A673 (cell line): ENCODE data around the gene KCNG3. TPM values are rescaled to one million over a fixed set of nuclear protein-coding genes. Genes with fewer than 3 reads are reported as not detected.
"Not testable (repeated sequence)": the region's sequence is repeated elsewhere in the genome, so short reads cannot be mapped to it uniquely, and the experiment has no call there.

Experiments used
- BruUV-seq: library from RNA; stranded (reverse); fragments of 400-500 nt; replicated peaks from 2 replicates; lab custom pipeline; 2021; lab: Mats Ljungman, UMichigan
- CTCF ChIA-PET: fragments of 300-600 bp; sonication (Branson Sonifier 250); formaldehyde crosslinking; loops from one replicate; lab custom pipeline; 2022; ENCODE audit warnings: antibody characterized with exemption; lab: Charles Lee
- POLR2A ChIA-PET: fragments of 300-600 bp; sonication (Branson Sonifier 250); formaldehyde crosslinking; loops from one replicate; lab custom pipeline; 2022; ENCODE audit warnings: antibody characterized with exemption; ENCODE audit not compliant: low non-redundant PET; lab: Charles Lee
- DNase-seq: peaks from one replicate; pipeline ENCODE4 v3.0.0-alpha.2; 2015; ENCODE audit warnings: low spot score
- H3K27ac ChIP-seq: fragments of 200-600 bp; sonication (generic); 2 replicates; pipeline ENCODE4 v1.5.1; 2016; ENCODE audit warnings: mixed run types, low read depth, mild to moderate bottlenecking, mixed read lengths, antibody characterized with exemption, low read length; ENCODE audit not compliant: poor library complexity, severe bottlenecking
- H3K27me3 ChIP-seq: fragments of 200-600 bp; sonication (generic); replicated peaks from 2 replicates; pipeline ENCODE4 v1.6.1; 2017; ENCODE audit warnings: mixed run types, low read depth, mild to moderate bottlenecking, mixed read lengths, antibody characterized with exemption, low read length; ENCODE audit not compliant: insufficient read depth, poor library complexity
- H3K36me3 ChIP-seq: fragments of 200-600 bp; sonication (generic); 2 replicates; pipeline ENCODE4 v1.6.1; 2016; ENCODE audit warnings: mixed run types, mild to moderate bottlenecking, mixed read lengths, antibody characterized with exemption, low read length; ENCODE audit not compliant: insufficient read depth, poor library complexity, severe bottlenecking
- H3K4me1 ChIP-seq: fragments of 200-600 bp; sonication (generic); 2 replicates; pipeline ENCODE4 v1.6.1; 2017; ENCODE audit warnings: mixed run types, mild to moderate bottlenecking, mixed read lengths, antibody characterized with exemption, low read length; ENCODE audit not compliant: insufficient read depth, poor library complexity, severe bottlenecking
- H3K4me3 ChIP-seq: fragments of 200-600 bp; sonication (generic); 2 replicates; pipeline ENCODE4 v1.5.1; 2016; ENCODE audit warnings: low read depth, mixed run types, mild to moderate bottlenecking, mixed read lengths, low read length; ENCODE audit not compliant: poor library complexity, severe bottlenecking
- H3K9me3 ChIP-seq: fragments of 200-600 bp; sonication (generic); 2 replicates; pipeline ENCODE4 v1.6.1; 2016; ENCODE audit warnings: mixed run types, low read depth, mild to moderate bottlenecking, mixed read lengths, antibody characterized with exemption, low read length; ENCODE audit not compliant: poor library complexity, severe bottlenecking
- CTCF ChIP-seq: fragments of 300-800, 200-600 bp; sonication (generic); conservative IDR thresholded peaks from 2 replicates; pipeline ENCODE4 v1.5.1; 2017; ENCODE audit warnings: low read depth, mild to moderate bottlenecking, antibody characterized with exemption, low read length, moderate library complexity, mixed read lengths
- EZH2 ChIP-seq: fragments of 200-600 bp; sonication (generic); IDR thresholded peaks from 2 replicates; pipeline ENCODE4 v1.6.1; 2017; ENCODE audit warnings: borderline replicate concordance, low read depth, mild to moderate bottlenecking, mixed read lengths, antibody characterized with exemption, low read length; ENCODE audit not compliant: poor library complexity, severe bottlenecking
- intact Hi-C: fragments of 100-400 bp; cut with micrococcal nuclease; formaldehyde crosslinking; loops from one replicate; pipeline ENCODE4 v1.10.0; 2022; ENCODE audit not compliant: unreplicated experiment
- total RNA-seq: library from RNA; stranded (reverse); gene quantifications from 2 replicates; pipeline ENCODE4 v1.2.3, GENCODE V29; 2021

KCNG3 gene
- total RNA-seq, 1 experiment from 2014 or later, result 1.5 TPM

GRCh38 chr2:42401773-42402172 is 92.0 kb downstream of the KCNG3 start:
- no peaks in the 10 kb centered on the region for H3K27me3 ChIP-seq
- DNase-seq, result no peak
- no peak overlapping the region for H3K27ac ChIP-seq
- intact Hi-C loops, result no loop called here
- TF ChIP-seq EZH2 (no peak), CTCF (no peak)
- H3K4me1 ChIP-seq, result no peaks in the 10 kb centered on the region
- no peaks in the 10 kb centered on the region for H3K36me3 ChIP-seq
- no TSS peak for BruUV-seq
- POLR2A ChIA-PET, result no interaction called here
- H3K4me3 ChIP-seq, result no peak overlapping the region
- CTCF ChIA-PET, result no interaction called here
- H3K9me3 ChIP-seq, result no peaks in the 10 kb centered on the region

- H3K27me3 ChIP-seq, DNase-seq, BruUV-seq, H3K9me3 ChIP-seq, H3K4me3 ChIP-seq, H3K4me1 ChIP-seq, H3K36me3 ChIP-seq, intact Hi-C loops, POLR2A ChIA-PET, H3K27ac ChIP-seq: not testable (repeated sequence)
- CTCF ChIA-PET, result interaction anchor here (0.5 kb wide), 1 partner anchor 617 kb away, joined by 3 read pairs; no protein-coding TSS in a partner anchor
Observed at GRCh38 chr2:42398052-42398451, 95.7 kb downstream of the KCNG3 start.

DNA sequence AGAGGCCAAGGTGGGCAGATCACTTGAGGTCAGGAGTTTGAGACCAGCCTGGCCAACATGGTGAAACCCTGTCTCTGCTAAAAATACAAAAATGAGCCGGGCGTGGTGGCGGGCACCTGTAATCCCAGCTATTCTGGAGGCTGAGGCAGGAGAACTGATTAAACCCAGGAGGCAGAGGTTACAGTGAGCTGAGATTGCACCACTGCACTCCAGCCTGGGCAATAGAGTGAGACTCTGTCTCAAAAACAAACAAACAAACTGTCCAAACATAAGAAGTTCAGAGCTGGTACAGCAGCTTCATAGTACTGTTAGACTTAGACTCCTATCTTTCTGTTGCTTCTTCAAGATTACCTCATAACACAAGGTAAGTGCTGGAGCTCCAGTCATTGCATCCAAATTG is 100.5 kb downstream of the KCNG3 start:
- H3K4me3 ChIP-seq, DNase-seq, H3K9me3 ChIP-seq, H3K27me3 ChIP-seq, intact Hi-C loops, H3K36me3 ChIP-seq, CTCF ChIA-PET, H3K27ac ChIP-seq, H3K4me1 ChIP-seq, BruUV-seq, POLR2A ChIA-PET: not testable (repeated sequence)

- CTCF ChIA-PET, result no interaction called here
Observed at GRCh38 chr2:42392191-42392590, 101.6 kb downstream of the KCNG3 start.

More at GRCh38 chr2:42392191-42392590, 101.6 kb downstream of the KCNG3 start:
- Histone ChIP-seq H3K9me3 (no peaks in the 10 kb centered on the region), H3K27ac (no peak overlapping the region), H3K36me3 (no peaks in the 10 kb centered on the region), H3K4me1 (no peaks in the 10 kb centered on the region), H3K27me3 (no peaks in the 10 kb centered on the region), H3K4me3 (no peak overlapping the region)
- intact Hi-C loops, result no loop called here
- TF ChIP-seq EZH2 (no peak), CTCF (no peak)
- POLR2A ChIA-PET, result interaction anchor here (0.6 kb wide), 1 partner anchor 403 kb away, joined by 13 read pairs; no protein-coding TSS in a partner anchor
- no peak for DNase-seq
- no TSS peak for BruUV-seq

Other genes starting within 250 kb of the KCNG3 start
- gene COX7A2L, start 132.8 kb downstream of the KCNG3 start, total RNA-seq, result 85.2 and 85.4 TPM in 2 replicates
- 57.1 and 70.1 TPM in 2 replicates for gene MTA3, start 74.7 kb upstream of the KCNG3 start, total RNA-seq